ENCODE measurements around the gene IL4I1.

The IL4I1 gene

DNA sequence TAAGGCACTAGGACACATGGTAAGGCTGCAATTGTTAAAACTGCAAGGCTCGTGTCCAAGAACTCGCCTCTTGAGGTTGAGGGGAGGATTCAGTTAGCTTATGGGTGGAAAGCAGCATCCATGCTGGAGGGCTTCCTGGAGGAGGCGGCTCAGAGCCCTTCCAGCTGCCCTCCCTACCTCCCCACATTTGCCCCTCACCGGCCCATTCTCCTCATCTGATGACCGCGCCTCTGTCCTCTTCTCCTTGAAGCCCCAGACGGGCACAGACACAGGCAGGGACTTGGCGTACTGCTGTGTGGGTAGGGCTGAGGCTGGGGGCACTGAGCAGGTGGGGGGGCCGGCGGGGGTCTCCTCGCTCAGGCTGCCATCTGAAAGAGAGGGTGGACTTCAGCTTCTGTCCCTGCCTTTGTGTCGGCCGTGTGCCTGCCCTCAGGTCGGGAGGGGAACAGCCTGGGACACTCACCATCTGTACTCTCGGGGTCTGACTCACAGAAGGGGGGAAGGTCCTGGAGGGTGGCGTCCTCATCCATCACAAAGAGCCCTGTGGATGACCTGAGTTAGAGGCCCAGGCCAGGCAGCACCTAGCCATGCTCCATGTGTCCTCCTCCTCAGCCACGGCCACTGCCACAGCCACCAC, 25.2 kb downstream of the IL4I1 start:
- H3K9me3 ChIP-seq (ENCODE audit: control insufficient read depth, low read length) = no peaks in the 10 kb centered on the region
- no peaks in the 10 kb centered on the region for H3K36me3 ChIP-seq (ENCODE audit: control insufficient read depth, insufficient read depth, low read length)
- H3K4me3 ChIP-seq (ENCODE audit: low read depth, low read length) = no peak overlapping the region
- peaks cover 16% of the 10 kb centered on the region for H3K79me2 ChIP-seq
- H3K4me2 ChIP-seq (ENCODE audit: low read length) = no peak overlapping the region
- H3K4me1 ChIP-seq = peaks cover 22% of the 10 kb centered on the region
- TF ChIP-seq, protein P1, sequence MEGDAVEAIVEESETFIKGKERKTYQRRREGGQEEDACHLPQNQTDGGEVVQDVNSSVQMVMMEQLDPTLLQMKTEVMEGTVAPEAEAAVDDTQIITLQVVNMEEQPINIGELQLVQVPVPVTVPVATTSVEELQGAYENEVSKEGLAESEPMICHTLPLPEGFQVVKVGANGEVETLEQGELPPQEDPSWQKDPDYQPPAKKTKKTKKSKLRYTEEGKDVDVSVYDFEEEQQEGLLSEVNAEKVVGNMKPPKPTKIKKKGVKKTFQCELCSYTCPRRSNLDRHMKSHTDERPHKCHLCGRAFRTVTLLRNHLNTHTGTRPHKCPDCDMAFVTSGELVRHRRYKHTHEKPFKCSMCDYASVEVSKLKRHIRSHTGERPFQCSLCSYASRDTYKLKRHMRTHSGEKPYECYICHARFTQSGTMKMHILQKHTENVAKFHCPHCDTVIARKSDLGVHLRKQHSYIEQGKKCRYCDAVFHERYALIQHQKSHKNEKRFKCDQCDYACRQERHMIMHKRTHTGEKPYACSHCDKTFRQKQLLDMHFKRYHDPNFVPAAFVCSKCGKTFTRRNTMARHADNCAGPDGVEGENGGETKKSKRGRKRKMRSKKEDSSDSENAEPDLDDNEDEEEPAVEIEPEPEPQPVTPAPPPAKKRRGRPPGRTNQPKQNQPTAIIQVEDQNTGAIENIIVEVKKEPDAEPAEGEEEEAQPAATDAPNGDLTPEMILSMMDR (IDR thresholded peaks at IDR 0.05) = no peak
- no peaks in the 10 kb centered on the region for H3K27me3 ChIP-seq (ENCODE audit: control insufficient read depth, insufficient read depth, low read length)
- no peak overlapping the region for H2AFZ ChIP-seq
- no peak overlapping the region for H3K27ac ChIP-seq
- no peak overlapping the region for H3K9ac ChIP-seq

DNA sequence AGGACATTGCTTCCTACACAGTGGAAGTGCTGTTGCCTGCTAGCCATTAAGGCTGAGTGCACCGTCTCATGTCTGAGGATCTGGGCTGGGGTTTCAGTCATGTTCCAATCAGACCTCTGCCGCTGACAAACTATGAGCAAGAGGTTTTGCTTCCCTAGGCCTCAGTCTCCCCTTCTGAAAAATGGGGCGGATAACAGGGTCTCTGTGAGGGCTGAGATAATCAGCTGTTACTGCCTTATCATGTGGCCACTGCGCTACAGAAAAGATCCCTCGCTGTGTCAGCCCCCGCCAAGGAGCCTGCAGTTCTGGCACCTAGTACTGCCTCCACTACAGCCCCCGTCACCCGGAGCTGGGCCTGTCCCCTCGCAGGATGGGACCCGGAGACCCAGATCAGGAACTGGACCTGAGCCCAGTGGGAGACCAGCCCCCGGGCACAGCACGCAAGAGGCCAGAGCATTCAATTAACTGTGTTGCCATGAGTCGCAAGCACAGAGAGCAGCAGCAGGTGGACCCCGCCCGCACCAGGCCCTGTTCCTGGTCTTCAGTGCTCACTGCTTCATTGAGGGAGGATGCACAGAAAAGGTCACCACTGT, 26.3 kb downstream of the IL4I1 start:
- Histone ChIP-seq H3K4me2 (ENCODE audit: low read length) (peak overlapping the region; percentile 85), H3K36me3 (ENCODE audit: control insufficient read depth, insufficient read depth, low read length) (no peaks in the 10 kb centered on the region), H3K9me3 (ENCODE audit: control insufficient read depth, low read length) (no peaks in the 10 kb centered on the region), H3K79me2 (peaks cover 18% of the 10 kb centered on the region), H2AFZ (peak overlapping the region; percentile 92), H3K9ac (no peak overlapping the region), H3K27ac (peak overlapping the region; percentile 99), H3K4me1 (peaks cover 26% of the 10 kb centered on the region), H3K27me3 (ENCODE audit: control insufficient read depth, insufficient read depth, low read length) (no peaks in the 10 kb centered on the region), H3K4me3 (ENCODE audit: low read depth, low read length) (peak overlapping the region; percentile 62)
- TF ChIP-seq, protein P1 (IDR thresholded peaks at IDR 0.05) = no peak

DNA sequence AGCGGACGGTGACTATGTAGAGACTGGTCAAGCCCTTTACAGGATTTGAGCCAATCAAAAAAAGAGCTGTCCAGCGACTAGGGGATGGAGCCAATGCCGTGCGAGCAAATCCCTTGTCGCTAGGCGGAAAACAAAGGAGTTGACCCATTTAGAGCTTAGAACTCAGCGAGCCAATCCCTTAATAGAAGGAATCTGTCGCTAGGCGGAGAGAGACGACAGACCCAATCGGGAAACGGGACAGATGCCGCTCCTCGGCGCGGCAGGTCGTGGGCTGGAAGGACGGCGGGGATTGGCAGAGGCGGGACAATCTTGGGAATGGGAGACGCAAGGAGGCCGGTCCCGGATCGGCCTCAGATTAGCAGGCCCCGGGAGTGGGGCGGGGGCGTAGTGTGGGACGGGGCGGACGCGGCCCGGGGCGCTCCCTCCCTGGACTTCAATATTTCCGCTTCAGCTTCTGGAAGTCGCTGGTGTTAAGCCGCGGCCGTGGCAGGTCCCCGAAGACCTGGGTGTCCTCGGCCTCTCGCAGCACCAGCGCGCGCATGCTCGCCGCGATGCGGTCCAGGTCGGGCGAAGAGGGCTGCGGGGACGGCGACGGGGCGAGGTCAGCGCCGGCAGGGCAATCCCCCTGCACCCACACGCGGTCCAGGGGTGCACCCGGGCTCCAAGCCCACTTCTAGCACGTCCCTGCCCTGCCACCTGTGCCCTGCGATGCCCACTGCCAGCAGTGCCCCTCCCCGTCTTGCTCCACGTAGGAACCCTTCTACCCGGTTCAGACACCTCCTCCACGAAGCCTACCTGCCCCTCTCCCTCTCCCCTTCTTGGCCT, 27.0 kb downstream of the IL4I1 start:
- H2AFZ ChIP-seq = peak overlapping the region; percentile 92
- H3K4me3 ChIP-seq (ENCODE audit: low read depth, low read length) = peak overlapping the region; percentile 62
- H3K79me2 ChIP-seq = peaks cover 17% of the 10 kb centered on the region
- peaks cover 24% of the 10 kb centered on the region for H3K4me1 ChIP-seq
- TF ChIP-seq, protein P1 (IDR thresholded peaks at IDR 0.05) = peak; percentile 24
- H3K9ac ChIP-seq = peak overlapping the region; percentile 34
- no peaks in the 10 kb centered on the region for H3K9me3 ChIP-seq (ENCODE audit: control insufficient read depth, low read length)
- H3K4me2 ChIP-seq (ENCODE audit: low read length) = peak overlapping the region; percentile 85
- H3K36me3 ChIP-seq (ENCODE audit: control insufficient read depth, insufficient read depth, low read length) = no peaks in the 10 kb centered on the region
- H3K27me3 ChIP-seq (ENCODE audit: control insufficient read depth, insufficient read depth, low read length) = no peaks in the 10 kb centered on the region
- H3K27ac ChIP-seq = peak overlapping the region; percentile 99

DNA sequence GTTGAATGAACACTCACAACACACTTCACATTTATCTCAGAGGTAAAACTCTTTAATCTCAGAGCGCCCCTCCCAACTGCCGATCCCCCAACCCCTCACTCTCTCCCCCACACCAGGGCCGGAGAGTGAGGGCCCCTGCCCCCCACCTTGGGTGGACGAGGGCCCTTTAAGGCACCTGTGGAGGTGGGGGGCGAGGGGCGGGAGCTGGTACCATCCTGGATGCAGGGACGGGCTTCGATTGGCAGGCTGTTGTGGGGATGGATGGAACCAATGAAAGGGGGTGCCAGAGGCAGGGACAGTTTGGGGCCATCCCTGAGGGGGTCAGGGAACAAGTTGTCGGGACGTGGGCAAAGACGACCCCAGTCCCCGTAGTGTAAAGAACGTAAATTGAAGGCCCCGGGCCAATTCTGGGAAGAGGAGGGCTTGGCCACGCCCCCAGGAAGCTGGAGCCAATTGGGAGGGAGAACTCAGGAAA, 27.6 kb downstream of the IL4I1 start:
- H3K27me3 ChIP-seq (ENCODE audit: control insufficient read depth, insufficient read depth, low read length) = no peaks in the 10 kb centered on the region
- H3K79me2 ChIP-seq = peaks cover 24% of the 10 kb centered on the region
- no peak overlapping the region for H3K9ac ChIP-seq
- TF ChIP-seq, protein P1 (IDR thresholded peaks at IDR 0.05) = no peak
- H3K4me2 ChIP-seq (ENCODE audit: low read length) = peak overlapping the region; percentile 84
- no peaks in the 10 kb centered on the region for H3K36me3 ChIP-seq (ENCODE audit: control insufficient read depth, insufficient read depth, low read length)
- H3K9me3 ChIP-seq (ENCODE audit: control insufficient read depth, low read length) = no peaks in the 10 kb centered on the region
- peak overlapping the region; percentile 85 for H2AFZ ChIP-seq
- peak overlapping the region; percentile 99 for H3K27ac ChIP-seq
- H3K4me3 ChIP-seq (ENCODE audit: low read depth, low read length) = peak overlapping the region; percentile 62
- peaks cover 24% of the 10 kb centered on the region for H3K4me1 ChIP-seq
